ENCODE measurements around the gene KCNQ1. TPM values are rescaled to one million over a fixed set of nuclear protein-coding genes. Genes with fewer than 3 reads are reported as not detected.

Gene KCNQ1
- total RNA-seq, 1 experiment from 2014 or later: 2.3 TPM

GRCh38 chr11:2558861-2559526, 114.2 kb downstream of the KCNQ1 start:
- no peak for DNase-seq
- Histone ChIP-seq H3K4me1 (ENCODE audit: insufficient read depth, low read length) (no peaks in the 10 kb centered on the region; the same call in 1 of the 2 replicates), H4K5ac (ENCODE audit: insufficient read length, low read depth, low read length) (no peak overlapping the region), H2BK20ac (ENCODE audit: low read depth, low read length, poor library complexity, severe bottlenecking) (no peak overlapping the region), H3T11ph (ENCODE audit: low read length) (no peak overlapping the region), H3K4me2 (ENCODE audit: insufficient read depth, insufficient read length, low read length) (no peak overlapping the region), H3K79me1 (ENCODE audit: insufficient read depth, low read depth, low read length, poor library complexity, severe bottlenecking) (no peaks in the 10 kb centered on the region), H2AFZ (ENCODE audit: low read length) (no peak overlapping the region), H3K9ac (ENCODE audit: extremely low read depth, insufficient read length, low read length) (no peak overlapping the region), H3K9me3 (ENCODE audit: control insufficient read depth, low read depth, low read length) (no peaks in the 10 kb centered on the region), H3K23me2 (ENCODE audit: insufficient read length, low read depth, low read length, poor library complexity, severe bottlenecking) (no peaks in the 10 kb centered on the region), H4K8ac (replicated peaks; ENCODE audit: insufficient read length, low read depth, low read length) (no peak overlapping the region), H2BK12ac (ENCODE audit: insufficient read length, low read depth, low read length) (no peak overlapping the region), H3K18ac (ENCODE audit: insufficient read length, low read depth, low read length) (no peak overlapping the region), H4K91ac (ENCODE audit: insufficient read length, low read depth, low read length) (no peak overlapping the region), H4K20me1 (ENCODE audit: control insufficient read depth, insufficient read depth, insufficient read length) (no peaks in the 10 kb centered on the region), H3K79me2 (ENCODE audit: insufficient read depth, low read length) (no peaks in the 10 kb centered on the region), H3K23ac (ENCODE audit: insufficient read length, low read depth, low read length) (no peak overlapping the region), H3K4ac (ENCODE audit: low read depth, low read length) (no peak overlapping the region), H3K27me3 (ENCODE audit: insufficient read depth, low read length) (peaks cover 7% of the 10 kb centered on the region; the same call in 1 of the 2 replicates), H2BK5ac (ENCODE audit: insufficient read length, low read length) (no peak overlapping the region), H3K27ac (ENCODE audit: insufficient read length, low read depth, low read length) (no peak overlapping the region), H3K56ac (ENCODE audit: insufficient read length, low read depth, low read length) (no peak overlapping the region), H3K14ac (ENCODE audit: insufficient read depth, low read length) (no peak overlapping the region), H2AK5ac (ENCODE audit: insufficient read length, low read length) (no peak overlapping the region), H2BK120ac (ENCODE audit: low read depth, low read length, poor library complexity, severe bottlenecking) (no peak overlapping the region), H2BK15ac (ENCODE audit: low read depth, low read length) (no peak overlapping the region)
- Mint-ChIP-seq H3K36me3 (ENCODE audit: insufficient read depth in 1 of 3, low read depth in 3 of 3) (peaks cover 0 to 9% (median 3%) of the 10 kb centered on the region in 3 experiments; a peak in 3 of 7 replicates), H3K4me3 (no peak overlapping the region), H3K9me3 (peaks cover 4 to 9% of the 10 kb centered on the region in 2 experiments), H3K27ac (no peak overlapping the region), H3K4me1 (peaks cover 12 to 20% of the 10 kb centered on the region in 2 experiments), H3K27me3 (ENCODE audit: low read depth) (peaks cover 81% of the 10 kb centered on the region)
- TF ChIP-seq CTCF (conservative IDR thresholded peaks at IDR 0.05): no peak
- no CpG with 5 or more reads among the region's 13 CpGs for WGBS (ENCODE audit: extremely low coverage, insufficient read length, low lambda C conversion rate)

Measured in H9 (cell line).